Neural cell (in vitro differentiated cells): Measurements from ENCODE around the gene PCBP4.

Source experiments
- EP300 ChIP-seq: fragments of 450-650 bp; conservative IDR thresholded peaks from 2 replicates; pipeline ENCODE4 v1.6.1; 2014; ENCODE audit warnings: antibody characterized with exemption, mild to moderate bottlenecking, moderate library complexity; ENCODE audit not compliant: poor library complexity, severe bottlenecking
- MXI1 ChIP-seq: fragments of 450-650 bp; conservative IDR thresholded peaks from 2 replicates; pipeline ENCODE4 v1.6.1; 2014; ENCODE audit warnings: antibody characterized with exemption, mild to moderate bottlenecking; ENCODE audit not compliant: poor library complexity, severe bottlenecking
- RAD21 ChIP-seq: fragments of 450-650 bp; conservative IDR thresholded peaks from 2 replicates; pipeline ENCODE4 v1.6.1; 2014; ENCODE audit warnings: antibody characterized with exemption, mild to moderate bottlenecking, moderate library complexity
- TAF1 ChIP-seq: IDR thresholded peaks from 2 replicates; pipeline ENCODE4 v1.6.1; 2012; ENCODE audit warnings: low read depth
- TF ChIP-seq, protein P1 (sequence below): fragments of 450-650 bp; IDR thresholded peaks from 2 replicates; pipeline ENCODE4 v1.5.1; 2014; ENCODE audit warnings: antibody characterized with exemption, mild to moderate bottlenecking, moderate library complexity; ENCODE audit not compliant: poor library complexity, severe bottlenecking
- TF ChIP-seq, protein P2 (sequence below): IDR thresholded peaks from 2 replicates; pipeline ENCODE4 v1.6.1; 2012; ENCODE audit warnings: borderline replicate concordance

GRCh38 chr3:51927061-51927977, 39.9 kb downstream of the PCBP4 start:
- TF ChIP-seq MXI1 = no peak
- TF ChIP-seq, protein P1, sequence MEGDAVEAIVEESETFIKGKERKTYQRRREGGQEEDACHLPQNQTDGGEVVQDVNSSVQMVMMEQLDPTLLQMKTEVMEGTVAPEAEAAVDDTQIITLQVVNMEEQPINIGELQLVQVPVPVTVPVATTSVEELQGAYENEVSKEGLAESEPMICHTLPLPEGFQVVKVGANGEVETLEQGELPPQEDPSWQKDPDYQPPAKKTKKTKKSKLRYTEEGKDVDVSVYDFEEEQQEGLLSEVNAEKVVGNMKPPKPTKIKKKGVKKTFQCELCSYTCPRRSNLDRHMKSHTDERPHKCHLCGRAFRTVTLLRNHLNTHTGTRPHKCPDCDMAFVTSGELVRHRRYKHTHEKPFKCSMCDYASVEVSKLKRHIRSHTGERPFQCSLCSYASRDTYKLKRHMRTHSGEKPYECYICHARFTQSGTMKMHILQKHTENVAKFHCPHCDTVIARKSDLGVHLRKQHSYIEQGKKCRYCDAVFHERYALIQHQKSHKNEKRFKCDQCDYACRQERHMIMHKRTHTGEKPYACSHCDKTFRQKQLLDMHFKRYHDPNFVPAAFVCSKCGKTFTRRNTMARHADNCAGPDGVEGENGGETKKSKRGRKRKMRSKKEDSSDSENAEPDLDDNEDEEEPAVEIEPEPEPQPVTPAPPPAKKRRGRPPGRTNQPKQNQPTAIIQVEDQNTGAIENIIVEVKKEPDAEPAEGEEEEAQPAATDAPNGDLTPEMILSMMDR = no peak
- TF ChIP-seq, protein P2, sequence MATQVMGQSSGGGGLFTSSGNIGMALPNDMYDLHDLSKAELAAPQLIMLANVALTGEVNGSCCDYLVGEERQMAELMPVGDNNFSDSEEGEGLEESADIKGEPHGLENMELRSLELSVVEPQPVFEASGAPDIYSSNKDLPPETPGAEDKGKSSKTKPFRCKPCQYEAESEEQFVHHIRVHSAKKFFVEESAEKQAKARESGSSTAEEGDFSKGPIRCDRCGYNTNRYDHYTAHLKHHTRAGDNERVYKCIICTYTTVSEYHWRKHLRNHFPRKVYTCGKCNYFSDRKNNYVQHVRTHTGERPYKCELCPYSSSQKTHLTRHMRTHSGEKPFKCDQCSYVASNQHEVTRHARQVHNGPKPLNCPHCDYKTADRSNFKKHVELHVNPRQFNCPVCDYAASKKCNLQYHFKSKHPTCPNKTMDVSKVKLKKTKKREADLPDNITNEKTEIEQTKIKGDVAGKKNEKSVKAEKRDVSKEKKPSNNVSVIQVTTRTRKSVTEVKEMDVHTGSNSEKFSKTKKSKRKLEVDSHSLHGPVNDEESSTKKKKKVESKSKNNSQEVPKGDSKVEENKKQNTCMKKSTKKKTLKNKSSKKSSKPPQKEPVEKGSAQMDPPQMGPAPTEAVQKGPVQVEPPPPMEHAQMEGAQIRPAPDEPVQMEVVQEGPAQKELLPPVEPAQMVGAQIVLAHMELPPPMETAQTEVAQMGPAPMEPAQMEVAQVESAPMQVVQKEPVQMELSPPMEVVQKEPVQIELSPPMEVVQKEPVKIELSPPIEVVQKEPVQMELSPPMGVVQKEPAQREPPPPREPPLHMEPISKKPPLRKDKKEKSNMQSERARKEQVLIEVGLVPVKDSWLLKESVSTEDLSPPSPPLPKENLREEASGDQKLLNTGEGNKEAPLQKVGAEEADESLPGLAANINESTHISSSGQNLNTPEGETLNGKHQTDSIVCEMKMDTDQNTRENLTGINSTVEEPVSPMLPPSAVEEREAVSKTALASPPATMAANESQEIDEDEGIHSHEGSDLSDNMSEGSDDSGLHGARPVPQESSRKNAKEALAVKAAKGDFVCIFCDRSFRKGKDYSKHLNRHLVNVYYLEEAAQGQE = no peak
- TF ChIP-seq EP300 = no peak
- TF ChIP-seq TAF1 = no peak
- TF ChIP-seq RAD21 = no peak
